Right ventricle myocardium inferior (tissue), 1 donor: ENCODE data around the gene REEP1. TPM values are rescaled to one million over a fixed set of nuclear protein-coding genes. Genes with fewer than 3 reads are reported as not detected.
A peak's percentile ranks its signal among the peaks of the same experiment; 100 is the strongest.
"Not testable (repeated sequence)": the region's sequence is repeated elsewhere in the genome, so short reads cannot be mapped to it uniquely, and the experiment has no call there.

Experiments used
- ATAC-seq: fragments of 200-7000 bp; cut with Tn5 transposase; one replicate; pipeline ENCODE4 v1.9.1; 2020; ENCODE audit warnings: mild to moderate bottlenecking, moderate library complexity
- DNase-seq: peaks from one replicate; pipeline ENCODE4 v3.0.0; 2021; ENCODE audit errors: missing footprints
- intact Hi-C: fragments of 100-400 bp; cut with DNase I; formaldehyde crosslinking; loops from one replicate; pipeline ENCODE4 v1.11.0; 2022
- total RNA-seq: library from RNA; stranded (reverse); fragmentation: NEBNext Ultra II Directional; extraction: Animal tissue kit (Norgen Biotek cat#: 25700); gene quantifications from one replicate; pipeline ENCODE4 v1.2.1, GENCODE V29; 2021
- donor health status: DM: no; HTN: yes; CAD: no; lungs with severe emphysema.

The REEP1 gene
- total RNA-seq, 1 donor from 2014 or later, result 23.6 TPM

- no peak for ATAC-seq
- intact Hi-C loops, result no loop called here
- no peak for DNase-seq
Observed at GRCh38 chr2:86352727-86353221, 15.3 kb upstream of the REEP1 start.

GRCh38 chr2:86352137-86352726 is 14.8 kb upstream of the REEP1 start:
- intact Hi-C loops, result no loop called here
- DNase-seq (no peak), ATAC-seq (no peak)

GRCh38 chr2:86350751-86351150 is 13.3 kb upstream of the REEP1 start:
- ATAC-seq (no peak), DNase-seq (no peak)
- intact Hi-C loops, result no loop called here

- DNase-seq, result no peak
- no peak for ATAC-seq
- intact Hi-C loops, result no loop called here
Observed at GRCh38 chr2:86347401-86347800, 10.0 kb upstream of the REEP1 start.

- intact Hi-C loops, DNase-seq, ATAC-seq: not testable (repeated sequence)
Observed at GRCh38 chr2:86345783-86346370, 8.5 kb upstream of the REEP1 start.

- DNase-seq (no peak), ATAC-seq (no peak)
- intact Hi-C loops, result no loop called here
Observed at GRCh38 chr2:86344404-86344803, 7.0 kb upstream of the REEP1 start.

GRCh38 chr2:86342488-86342887 is 5.1 kb upstream of the REEP1 start:
- intact Hi-C loops, result no loop called here
- ATAC-seq, result no peak
- DNase-seq, result no peak

- intact Hi-C loops, result no loop called here
- ATAC-seq (no peak), DNase-seq (no peak)
Observed at GRCh38 chr2:86341470-86341869, 4.0 kb upstream of the REEP1 start.

- ATAC-seq, result no peak
- DNase-seq, result no peak
- intact Hi-C loops, result loop anchor here (5.0 kb wide), 1 partner anchor 37 kb away; no protein-coding TSS in a partner anchor
Observed at GRCh38 chr2:86338778-86339295, 1.4 kb upstream of the REEP1 start.

- intact Hi-C loops, result loop anchor here (5.0 kb wide), 1 partner anchor 34 kb away; no protein-coding TSS in a partner anchor
- DNase-seq (peak; percentile 72), ATAC-seq (peak; percentile 44)
Observed at GRCh38 chr2:86336675-86337243, 667 bp downstream of the REEP1 start.

GRCh38 chr2:86335865-86336674 is 1.4 kb downstream of the REEP1 start:
- DNase-seq (no peak), ATAC-seq (no peak)
- intact Hi-C loops, result loop anchor here (5.0 kb wide), 1 partner anchor 34 kb away; no protein-coding TSS in a partner anchor

GRCh38 chr2:86333378-86333777 is 4.0 kb downstream of the REEP1 start:
- intact Hi-C loops, result no loop called here
- DNase-seq, result no peak
- ATAC-seq, result no peak

GRCh38 chr2:86332654-86333053 is 4.8 kb downstream of the REEP1 start:
- ATAC-seq, result no peak
- intact Hi-C loops, result no loop called here
- no peak for DNase-seq

- intact Hi-C loops, result no loop called here
- no peak for ATAC-seq
- no peak for DNase-seq
Observed at GRCh38 chr2:86331384-86331783, 6.0 kb downstream of the REEP1 start.

GRCh38 chr2:86330001-86330400 is 7.4 kb downstream of the REEP1 start:
- intact Hi-C loops, result no loop called here
- DNase-seq, result no peak
- ATAC-seq, result no peak

GRCh38 chr2:86323273-86324021 is 14.0 kb downstream of the REEP1 start:
- intact Hi-C loops, result no loop called here
- no peak for ATAC-seq
- DNase-seq, result no peak

GRCh38 chr2:86319700-86320580 is 17.5 kb downstream of the REEP1 start:
- intact Hi-C loops, result no loop called here
- ATAC-seq, result no peak
- no peak for DNase-seq

- ATAC-seq, result peak; percentile 46
- no peak for DNase-seq
- intact Hi-C loops, result no loop called here
Observed at GRCh38 chr2:86315084-86315483, 22.3 kb downstream of the REEP1 start.
